ENCODE results near the gene GUCY2D.

The GUCY2D gene

GRCh38 chr17:8068736-8069586 is 66.5 kb downstream of the GUCY2D start:
- DNase-seq: no peak

DNA sequence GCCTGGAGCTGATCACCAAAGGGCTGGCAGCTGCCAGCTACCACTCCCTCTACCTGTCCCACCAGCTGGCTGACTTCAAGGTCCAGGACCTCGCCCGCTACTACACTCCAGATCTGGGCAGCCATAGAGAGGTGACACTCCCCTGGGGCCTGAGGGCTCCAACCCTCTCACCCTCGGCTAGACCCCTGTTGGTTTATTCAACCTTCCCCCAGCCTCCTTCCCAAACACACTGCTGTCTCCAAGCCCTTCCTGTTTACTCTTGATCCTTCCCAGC is 67.1 kb downstream of the GUCY2D start:
- no peak for DNase-seq

Measured in central memory CD4-positive, alpha-beta T cell (primary cell).